Neural crest cell (in vitro differentiated cells): ENCODE measurements around the gene CFAP97D2. TPM values are rescaled to one million over a fixed set of nuclear protein-coding genes. Genes with fewer than 3 reads are reported as not detected.
A peak's percentile ranks its signal among the peaks of the same experiment; 100 is the strongest.

Experiments used
- DNase-seq: peaks from one replicate; pipeline ENCODE4 v3.0.0; 2021; ENCODE audit warnings: low read depth, mixed read lengths, low spot score
- H3K27ac Mint-ChIP-seq: one replicate; pipeline ENCODE4 v1.8.0; 2021; ENCODE audit warnings: mild to moderate bottlenecking, mixed read lengths; ENCODE audit not compliant: unreplicated experiment
- H3K27me3 Mint-ChIP-seq: 2 replicates; pipeline ENCODE4 v1.8.0; 2021; ENCODE audit warnings: low read depth, mild to moderate bottlenecking, mixed read lengths
- H3K36me3 Mint-ChIP-seq: 2 replicates; pipeline ENCODE4 v1.8.0; 2021; ENCODE audit warnings: low read depth, mild to moderate bottlenecking, mixed read lengths
- H3K4me1 Mint-ChIP-seq: 2 replicates; pipeline ENCODE4 v1.8.0; 2021; ENCODE audit warnings: mixed read lengths
- H3K4me3 Mint-ChIP-seq: one replicate; pipeline ENCODE4 v1.8.0; 2021; ENCODE audit warnings: mild to moderate bottlenecking, mixed read lengths
- H3K9me3 Mint-ChIP-seq: 2 replicates; pipeline ENCODE4 v1.8.0; 2021; ENCODE audit warnings: mixed read lengths
- long read RNA-seq: library from polyadenylated mRNA; unstranded; transcript quantifications from one replicate; pipeline ENCODE4 v2.0.0, GENCODE V29; 2020
- total RNA-seq: library from RNA; stranded (reverse); gene quantifications from 2 replicates; pipeline ENCODE4 v1.2.1, GENCODE V29; 2021
- TF ChIP-seq, protein P1 (sequence below): fragments of 200-600 bp; sonication (generic); conservative IDR thresholded peaks from 2 replicates; pipeline ENCODE4 v1.5.0; 2021; ENCODE audit warnings: antibody characterized with exemption, mild to moderate bottlenecking

The CFAP97D2 gene
- not detected in 2 replicates for total RNA-seq
- long read RNA-seq: 0 reads

GRCh38 chr13:114179087-114179658, at the start of gene CFAP97D2:
TSS of gene CFAP97D2 (plus strand) at chr13:114179257. CDS start at chr13:114179331, 74 bp downstream.
- H3K9me3 Mint-ChIP-seq: no peaks in the 10 kb centered on the region
- peak within 1 kb of the TSS; percentile 75 for H3K27ac Mint-ChIP-seq

GRCh38 chr13:114129649-114130062, 49.4 kb upstream of the CFAP97D2 start:
- H3K9me3 Mint-ChIP-seq: no peaks in the 10 kb centered on the region
- H3K27ac Mint-ChIP-seq: peak overlapping the region; percentile 9
- H3K4me1 Mint-ChIP-seq: peaks cover 71% of the 10 kb centered on the region
- no peaks in the 10 kb centered on the region for H3K27me3 Mint-ChIP-seq
- TF ChIP-seq, protein P1, sequence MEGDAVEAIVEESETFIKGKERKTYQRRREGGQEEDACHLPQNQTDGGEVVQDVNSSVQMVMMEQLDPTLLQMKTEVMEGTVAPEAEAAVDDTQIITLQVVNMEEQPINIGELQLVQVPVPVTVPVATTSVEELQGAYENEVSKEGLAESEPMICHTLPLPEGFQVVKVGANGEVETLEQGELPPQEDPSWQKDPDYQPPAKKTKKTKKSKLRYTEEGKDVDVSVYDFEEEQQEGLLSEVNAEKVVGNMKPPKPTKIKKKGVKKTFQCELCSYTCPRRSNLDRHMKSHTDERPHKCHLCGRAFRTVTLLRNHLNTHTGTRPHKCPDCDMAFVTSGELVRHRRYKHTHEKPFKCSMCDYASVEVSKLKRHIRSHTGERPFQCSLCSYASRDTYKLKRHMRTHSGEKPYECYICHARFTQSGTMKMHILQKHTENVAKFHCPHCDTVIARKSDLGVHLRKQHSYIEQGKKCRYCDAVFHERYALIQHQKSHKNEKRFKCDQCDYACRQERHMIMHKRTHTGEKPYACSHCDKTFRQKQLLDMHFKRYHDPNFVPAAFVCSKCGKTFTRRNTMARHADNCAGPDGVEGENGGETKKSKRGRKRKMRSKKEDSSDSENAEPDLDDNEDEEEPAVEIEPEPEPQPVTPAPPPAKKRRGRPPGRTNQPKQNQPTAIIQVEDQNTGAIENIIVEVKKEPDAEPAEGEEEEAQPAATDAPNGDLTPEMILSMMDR: no peak
- no peak for DNase-seq
- no peaks in the 10 kb centered on the region for H3K36me3 Mint-ChIP-seq
- peak overlapping the region; percentile 97 for H3K4me3 Mint-ChIP-seq

More at GRCh38 chr13:114179087-114179658, at the start of gene CFAP97D2:
- Mint-ChIP-seq H3K36me3 (no peaks in the 10 kb centered on the region), H3K4me1 (peaks cover 9% of the 10 kb centered on the region), H3K4me3 (no peak within 1 kb of the TSS), H3K27me3 (no peaks in the 10 kb centered on the region)
- no peak for DNase-seq
- TF ChIP-seq, protein P1: no peak

GRCh38 chr13:114130131-114130836, 48.8 kb upstream of the CFAP97D2 start:
- H3K9me3 Mint-ChIP-seq: no peaks in the 10 kb centered on the region
- H3K4me1 Mint-ChIP-seq: peaks cover 68% of the 10 kb centered on the region
- H3K27ac Mint-ChIP-seq: no peak overlapping the region
- TF ChIP-seq, protein P1: no peak
- H3K4me3 Mint-ChIP-seq: peak overlapping the region; percentile 97
- no peaks in the 10 kb centered on the region for H3K27me3 Mint-ChIP-seq
- H3K36me3 Mint-ChIP-seq: no peaks in the 10 kb centered on the region
- no peak for DNase-seq

GRCh38 chr13:114130837-114131582, 48.0 kb upstream of the CFAP97D2 start:
- DNase-seq: no peak
- Mint-ChIP-seq H3K4me1 (peaks cover 68% of the 10 kb centered on the region), H3K27ac (peak overlapping the region; percentile 95), H3K9me3 (no peaks in the 10 kb centered on the region), H3K4me3 (peak overlapping the region; percentile 97), H3K27me3 (no peaks in the 10 kb centered on the region), H3K36me3 (no peaks in the 10 kb centered on the region)
- TF ChIP-seq, protein P1: no peak

GRCh38 chr13:114131583-114132418, 47.3 kb upstream of the CFAP97D2 start:
- Mint-ChIP-seq H3K27me3 (no peaks in the 10 kb centered on the region), H3K36me3 (no peaks in the 10 kb centered on the region), H3K27ac (peak overlapping the region; percentile 95), H3K4me1 (peaks cover 67% of the 10 kb centered on the region), H3K9me3 (no peaks in the 10 kb centered on the region), H3K4me3 (peak overlapping the region; percentile 97)
- DNase-seq: no peak
- TF ChIP-seq, protein P1: no peak
